NCI-H446 treated with DMSO at 0.1 percent for 48 hours (cell line): ENCODE measurements around the gene NDUFA7.
"Not testable (repeated sequence)": the region's sequence is repeated elsewhere in the genome, so short reads cannot be mapped to it uniquely, and the experiment has no call there.

ENCODE experiments used
- DNase-seq: peaks from one replicate; lab custom pipeline; 2025; lab: John Stamatoyannopoulos, UW

NDUFA7 gene

DNA sequence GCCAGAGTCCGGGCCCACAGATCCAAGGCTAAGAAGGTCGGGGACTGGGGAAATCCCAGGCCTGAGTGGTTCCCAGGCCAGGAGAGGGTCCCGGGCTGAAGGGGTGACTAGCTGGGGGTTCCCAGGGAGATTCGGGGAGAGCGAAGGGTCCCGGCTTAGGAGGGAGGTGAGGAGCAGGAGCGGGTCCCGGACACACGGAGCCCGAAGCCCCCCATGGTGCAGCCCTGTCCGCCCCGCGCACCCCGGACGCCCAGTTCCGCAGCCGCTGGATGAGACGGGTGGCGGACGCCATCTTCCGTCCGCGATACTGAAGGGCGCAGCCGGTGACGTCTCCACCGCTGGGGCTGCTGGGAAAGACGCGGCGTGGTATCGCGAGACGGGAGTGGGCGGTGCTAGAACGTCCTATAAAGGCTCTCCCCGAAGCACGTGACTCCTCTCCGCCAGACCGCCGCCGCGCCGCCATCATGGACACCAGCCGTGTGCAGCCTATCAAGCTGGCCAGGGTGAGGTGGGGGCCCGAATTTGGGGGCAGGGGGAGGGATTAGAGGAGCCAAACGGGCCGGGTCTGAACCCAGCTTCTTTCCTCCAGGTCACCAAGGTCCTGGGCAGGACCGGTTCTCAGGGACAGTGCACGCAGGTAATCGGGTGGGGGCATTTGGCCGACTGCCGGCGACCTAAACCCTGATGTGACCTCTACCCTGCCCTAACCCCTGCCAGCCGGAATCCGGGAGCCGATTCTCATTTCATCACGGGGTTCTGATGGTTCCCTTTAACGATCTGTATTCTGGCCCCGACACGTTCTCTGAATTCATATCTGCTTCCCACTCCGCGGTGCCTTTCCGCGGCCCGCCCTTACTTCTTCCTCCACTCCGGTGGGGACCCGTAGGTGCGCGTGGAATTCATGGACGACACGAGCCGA lies at the start of gene NDUFA7, which contains the start of gene RPS28:
NDUFA7 (minus strand) TSS at position 309 of the 919 bp plus-strand sequence; CDS start at position 292, 17 bp downstream.
RPS28 (plus strand) TSS at position 430 of the 919 bp plus-strand sequence; CDS start at position 465, 35 bp downstream.
- peak; percentile 93 for DNase-seq

DNA sequence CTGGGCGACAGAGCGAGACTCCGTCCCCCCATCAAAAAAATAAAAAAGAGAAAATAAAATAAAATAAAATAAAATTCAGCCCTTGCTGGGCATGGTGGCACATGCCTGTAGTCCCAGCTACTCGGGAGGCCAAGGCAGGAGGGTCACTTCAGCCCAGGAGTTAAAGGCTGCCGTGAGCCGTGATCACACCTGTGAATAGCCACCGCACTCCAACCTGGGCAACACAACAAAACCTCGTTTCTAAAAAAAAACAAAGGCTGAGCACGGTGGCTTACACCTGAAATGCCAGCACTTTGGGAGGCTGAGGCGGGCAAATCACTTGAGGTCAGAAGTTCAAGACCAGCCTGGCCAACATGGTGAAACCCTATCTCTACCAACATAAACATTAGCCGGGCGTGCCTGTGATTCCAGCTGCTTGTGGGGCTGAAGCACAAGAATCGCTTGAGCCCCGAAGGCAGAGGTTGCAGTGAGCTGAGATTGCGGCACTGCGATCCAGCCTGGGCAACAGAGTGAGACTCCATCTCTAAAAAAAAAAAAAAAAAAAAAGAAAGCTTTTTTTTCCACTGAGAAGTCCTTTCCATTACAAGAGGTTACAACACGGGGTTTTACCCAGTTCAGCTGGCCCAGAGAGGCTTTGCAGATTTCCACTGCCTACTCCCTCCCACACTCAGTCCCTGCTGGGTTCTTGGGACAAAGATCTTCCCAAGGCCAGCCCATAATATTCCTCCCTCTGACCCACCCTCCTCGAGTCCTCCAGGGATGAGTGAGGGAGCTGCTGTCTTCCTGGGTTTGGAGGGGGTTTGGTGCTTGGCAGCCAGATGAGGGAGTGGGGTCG lies 49.2 kb upstream of the NDUFA7 start:
- no peak for DNase-seq

DNA sequence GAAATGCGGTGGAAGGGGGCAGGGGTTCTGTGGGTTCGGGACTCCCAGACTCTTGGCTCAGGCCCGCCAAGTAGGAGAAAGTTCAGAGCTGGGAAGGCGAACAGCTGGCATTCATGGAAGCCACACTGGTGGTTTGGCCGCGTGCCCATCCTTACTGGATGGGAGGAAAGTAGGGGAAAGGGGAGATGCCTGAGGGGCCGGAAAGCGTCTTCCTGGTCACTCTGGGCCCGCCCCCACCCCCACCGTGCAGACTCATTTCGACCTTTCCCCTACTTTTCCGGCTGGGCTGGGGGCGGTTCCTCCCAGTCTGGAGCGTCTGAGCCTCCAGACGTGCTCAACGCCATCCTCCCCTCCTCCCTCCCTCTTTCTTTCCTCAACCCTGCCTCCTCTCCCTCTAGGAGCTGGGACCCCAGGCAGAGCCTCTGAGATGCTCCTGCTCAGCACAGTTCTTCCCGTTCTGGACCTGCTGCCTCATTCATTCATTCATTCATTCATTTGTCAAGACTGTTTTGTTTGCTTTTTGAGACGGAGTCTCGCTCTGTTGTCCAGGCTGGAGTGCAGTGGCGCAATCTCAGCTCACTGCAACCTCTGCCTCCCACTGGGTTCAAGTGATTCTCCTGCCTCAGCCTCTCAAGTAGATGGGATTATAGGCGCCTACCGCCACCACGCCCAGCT lies 46.3 kb upstream of the NDUFA7 start:
- peak; percentile 34 for DNase-seq

DNA sequence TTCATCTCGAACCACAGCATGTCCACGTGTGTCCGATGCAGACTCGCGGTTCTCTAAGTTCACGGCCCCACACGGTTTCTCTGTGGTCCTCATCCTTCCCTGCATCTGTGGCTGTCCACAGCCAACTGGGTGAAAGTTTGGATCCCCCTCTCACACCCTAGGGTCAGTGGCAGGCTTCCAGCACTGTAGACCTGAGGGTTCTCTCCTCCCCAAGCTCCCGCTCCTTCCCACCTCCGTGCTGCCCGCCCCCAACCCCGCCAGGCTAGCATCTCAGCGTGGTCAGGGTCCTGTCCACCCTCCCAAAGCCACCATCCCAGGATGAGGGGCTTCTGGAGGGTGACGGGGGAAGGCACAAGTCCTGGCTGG lies 45.8 kb upstream of the NDUFA7 start:
- DNase-seq = no peak

DNA sequence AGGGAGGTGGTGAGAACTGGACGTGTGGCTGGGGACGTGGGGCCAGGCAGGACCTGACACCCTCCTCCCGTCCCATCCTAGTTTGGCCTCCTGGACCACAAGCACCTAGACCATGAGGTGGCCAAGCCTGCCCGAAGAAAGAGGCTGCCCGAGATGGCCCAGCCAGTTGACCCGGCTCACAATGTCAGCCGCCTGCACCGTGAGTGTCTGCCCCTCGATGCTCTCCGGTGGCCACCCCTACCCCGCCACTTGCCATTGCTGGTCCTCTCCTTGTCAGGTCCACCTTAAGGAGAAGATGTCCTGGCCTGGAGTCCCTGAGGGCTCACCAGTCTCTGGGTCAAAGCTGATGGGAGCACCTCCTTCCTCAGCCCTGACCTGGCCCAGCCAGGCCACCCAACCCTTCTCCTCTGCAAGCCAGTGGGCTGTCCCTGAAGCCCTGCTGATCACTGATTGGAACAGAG lies 45.0 kb upstream of the NDUFA7 start:
- DNase-seq = no peak

DNA sequence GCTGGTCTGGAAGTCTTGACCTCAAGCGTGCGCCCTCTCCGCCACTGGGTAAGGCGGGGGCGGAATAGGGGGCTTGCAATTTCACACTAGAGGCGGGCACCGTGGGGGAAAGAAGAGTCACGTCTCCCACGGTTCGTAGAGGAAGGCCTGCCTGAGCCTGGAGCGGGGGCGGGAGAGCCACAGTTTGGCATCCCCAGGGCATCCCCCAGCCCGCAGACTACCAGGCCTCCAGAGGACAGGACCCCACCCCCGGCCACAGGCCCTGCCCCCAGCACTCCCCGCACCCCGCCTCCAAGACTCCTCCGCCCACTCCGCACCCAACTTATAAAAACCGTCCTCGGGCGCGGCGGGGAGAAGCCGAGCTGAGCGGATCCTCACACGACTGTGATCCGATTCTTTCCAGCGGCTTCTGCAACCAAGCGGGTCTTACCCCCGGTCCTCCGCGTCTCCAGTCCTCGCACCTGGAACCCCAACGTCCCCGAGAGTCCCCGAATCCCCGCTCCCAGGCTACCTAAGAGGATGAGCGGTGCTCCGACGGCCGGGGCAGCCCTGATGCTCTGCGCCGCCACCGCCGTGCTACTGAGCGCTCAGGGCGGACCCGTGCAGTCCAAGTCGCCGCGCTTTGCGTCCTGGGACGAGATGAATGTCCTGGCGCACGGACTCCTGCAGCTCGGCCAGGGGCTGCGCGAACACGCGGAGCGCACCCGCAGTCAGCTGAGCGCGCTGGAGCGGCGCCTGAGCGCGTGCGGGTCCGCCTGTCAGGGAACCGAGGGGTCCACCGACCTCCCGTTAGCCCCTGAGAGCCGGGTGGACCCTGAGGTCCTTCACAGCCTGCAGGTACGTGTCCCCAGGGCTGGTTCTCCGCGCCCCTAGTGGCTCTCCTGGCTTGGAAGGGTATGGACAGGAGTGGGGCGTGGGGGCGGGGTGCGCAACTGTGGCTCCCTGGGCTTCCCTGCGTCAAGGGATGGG lies 42.9 kb upstream of the NDUFA7 start, which contains the start of gene ANGPTL4:
ANGPTL4 (plus strand) TSS at position 353 of the 969 bp plus-strand sequence; CDS start at position 520, 167 bp downstream.
- DNase-seq = no peak

DNA sequence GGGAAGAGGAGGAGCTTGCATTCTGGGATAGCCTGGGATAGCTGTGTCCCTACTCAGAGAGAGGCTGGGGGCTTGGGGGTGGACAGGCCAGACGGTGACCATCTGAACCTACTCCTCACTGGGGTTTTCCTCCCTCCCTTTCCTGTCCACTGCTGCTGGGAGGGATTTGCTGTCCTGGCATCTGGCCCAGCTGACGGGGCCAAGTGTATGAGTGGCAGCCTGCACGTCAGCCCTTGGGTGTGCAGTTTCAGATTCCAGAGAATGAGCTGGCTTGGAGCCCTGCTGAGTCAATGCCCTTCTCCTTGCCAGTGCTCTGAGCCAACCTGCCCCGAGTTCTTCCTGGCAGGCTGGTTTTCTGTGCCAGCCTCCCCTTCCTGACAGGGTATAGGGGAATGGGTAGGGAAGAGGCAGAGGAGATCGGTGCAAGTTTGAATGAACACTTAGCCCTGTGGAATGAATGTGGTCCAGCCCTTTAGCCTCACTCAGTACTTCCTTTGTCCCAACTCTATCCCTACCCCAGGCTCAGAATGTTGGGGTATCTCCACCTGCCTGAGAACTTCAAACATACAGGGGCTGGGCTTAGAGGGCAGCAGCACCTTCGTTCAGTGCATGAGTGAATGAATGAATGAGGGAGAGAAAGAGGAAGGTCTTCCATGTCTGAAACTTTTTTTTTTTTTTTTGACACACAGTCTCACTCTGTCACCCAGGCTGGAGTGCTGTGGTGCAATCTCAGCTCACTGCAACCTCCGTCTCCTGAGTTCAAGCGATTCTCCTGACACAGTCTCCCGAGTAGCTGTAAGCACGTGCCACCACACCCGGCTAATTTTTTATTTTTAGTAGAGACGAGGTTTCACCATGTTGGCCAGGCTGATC lies 41.0 kb upstream of the NDUFA7 start:
- peak; percentile 93 for DNase-seq

DNA sequence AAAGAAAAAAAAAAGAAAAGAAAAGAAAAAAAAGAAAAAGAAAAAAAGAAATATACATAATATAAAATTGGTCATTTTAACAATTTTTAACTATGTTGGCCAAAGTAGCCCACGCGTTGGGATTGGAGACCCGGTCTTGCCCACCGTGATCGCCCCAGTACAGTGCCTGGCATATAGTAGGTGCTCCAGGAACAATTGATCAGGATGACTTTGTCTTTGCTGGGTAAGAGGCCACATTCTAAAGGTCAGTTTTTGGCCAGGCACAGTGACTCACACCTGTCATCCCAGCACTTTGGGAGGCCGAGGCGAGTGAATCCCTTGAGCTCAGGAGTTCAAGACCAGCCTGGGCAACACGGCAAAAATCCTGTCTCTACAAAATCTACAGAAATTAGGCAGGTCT lies 39.0 kb upstream of the NDUFA7 start:
- DNase-seq = no peak

DNA sequence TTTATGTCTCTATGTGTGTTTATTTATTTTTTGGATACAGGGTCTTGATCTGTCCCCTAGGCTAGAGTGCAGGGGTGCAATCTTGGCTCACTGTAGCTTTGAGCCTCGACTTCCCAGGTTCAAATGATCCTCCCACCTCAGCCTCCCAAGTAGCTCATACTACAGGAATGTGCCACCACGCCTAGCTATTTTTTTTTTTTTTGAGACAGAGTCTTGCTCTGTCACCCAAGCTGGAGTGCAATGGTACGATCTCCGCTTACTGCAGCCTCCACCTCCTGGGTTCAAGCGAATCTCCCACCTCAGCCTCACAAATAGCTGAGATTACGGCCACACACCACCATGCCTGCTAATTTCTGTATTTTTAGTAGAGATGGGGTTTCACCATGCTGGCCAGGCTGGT lies 37.8 kb upstream of the NDUFA7 start:
- DNase-seq = no peak

DNA sequence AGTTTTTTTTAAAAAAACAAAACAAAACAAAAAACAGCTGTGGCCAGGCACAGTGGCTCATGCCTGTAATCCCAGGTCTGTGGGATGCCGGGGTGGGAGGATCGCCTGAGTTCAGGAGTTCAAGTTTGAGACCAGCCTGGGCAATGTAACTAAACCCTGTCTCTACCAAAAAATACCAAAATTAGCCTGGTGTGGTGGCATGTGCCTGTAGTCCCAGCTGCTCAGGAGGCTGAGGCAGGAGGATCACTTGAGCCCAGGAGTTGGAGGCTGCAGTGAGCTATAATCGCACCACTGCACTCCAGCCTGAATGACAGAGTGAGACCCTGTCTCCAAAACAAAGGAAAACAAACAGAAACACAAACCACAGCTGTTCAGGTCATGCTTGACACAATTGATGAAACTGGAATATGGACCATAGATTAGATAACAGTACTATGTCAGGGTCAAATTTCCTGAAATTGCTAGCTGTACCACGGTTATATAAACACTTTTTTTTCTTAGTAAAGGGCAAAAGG lies 35.9 kb upstream of the NDUFA7 start:
- DNase-seq = no peak

DNA sequence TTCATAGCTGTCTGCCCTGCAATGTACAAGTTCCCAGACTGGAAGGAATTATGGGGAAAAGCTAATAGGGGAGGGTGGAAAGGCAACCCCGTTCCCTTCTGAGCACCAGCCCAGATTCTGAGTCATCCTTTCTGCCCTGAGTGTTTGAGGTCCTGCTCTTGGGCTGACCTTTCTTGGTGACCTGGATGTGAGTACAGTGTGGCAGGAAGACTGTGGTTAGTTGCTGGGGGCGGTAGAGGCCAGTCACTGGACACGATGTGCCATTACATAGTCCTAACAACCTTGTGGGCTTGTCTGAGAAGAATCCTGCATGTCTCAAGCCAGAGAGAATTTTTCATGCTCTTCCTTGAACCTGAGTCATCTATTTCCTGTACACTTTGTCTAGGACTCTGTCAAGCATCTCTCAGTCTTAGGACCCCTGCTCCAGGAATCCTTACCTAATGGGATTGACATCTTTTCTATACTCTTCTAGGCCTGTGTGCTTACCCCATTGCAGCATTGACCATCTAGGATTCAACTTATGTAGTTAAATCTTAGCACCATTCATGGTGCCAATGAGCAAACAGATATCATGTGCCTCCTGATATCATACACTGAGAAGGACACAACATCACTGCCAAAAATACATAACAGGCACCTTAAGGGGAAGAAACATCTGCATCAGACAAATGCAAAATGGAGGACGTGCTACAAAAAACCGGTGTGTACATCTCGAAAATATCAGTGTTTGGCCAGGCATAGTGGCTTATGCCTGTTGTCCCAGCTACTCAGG lies 34.6 kb upstream of the NDUFA7 start:
- DNase-seq = no peak

DNA sequence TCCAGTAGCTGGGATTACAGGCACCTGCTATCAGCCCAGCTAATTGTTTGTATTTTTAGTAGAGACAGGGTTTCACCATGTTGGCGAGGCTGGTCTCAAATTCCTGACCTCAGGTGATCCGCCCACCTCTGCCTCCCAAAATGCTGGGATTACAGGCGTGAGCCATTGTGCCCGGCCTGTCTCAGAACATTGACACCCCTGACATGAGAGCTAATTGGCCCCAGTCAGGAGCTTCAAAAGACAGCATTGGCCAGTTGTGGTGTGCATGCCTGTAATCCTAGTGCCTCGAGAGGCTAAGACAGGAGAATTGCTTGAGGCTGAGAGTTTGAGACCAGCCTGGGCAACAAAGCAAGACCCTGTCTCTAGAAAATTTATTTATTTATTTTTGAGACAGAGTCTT lies 31.7 kb upstream of the NDUFA7 start:
- DNase-seq = not testable (repeated sequence)

DNA sequence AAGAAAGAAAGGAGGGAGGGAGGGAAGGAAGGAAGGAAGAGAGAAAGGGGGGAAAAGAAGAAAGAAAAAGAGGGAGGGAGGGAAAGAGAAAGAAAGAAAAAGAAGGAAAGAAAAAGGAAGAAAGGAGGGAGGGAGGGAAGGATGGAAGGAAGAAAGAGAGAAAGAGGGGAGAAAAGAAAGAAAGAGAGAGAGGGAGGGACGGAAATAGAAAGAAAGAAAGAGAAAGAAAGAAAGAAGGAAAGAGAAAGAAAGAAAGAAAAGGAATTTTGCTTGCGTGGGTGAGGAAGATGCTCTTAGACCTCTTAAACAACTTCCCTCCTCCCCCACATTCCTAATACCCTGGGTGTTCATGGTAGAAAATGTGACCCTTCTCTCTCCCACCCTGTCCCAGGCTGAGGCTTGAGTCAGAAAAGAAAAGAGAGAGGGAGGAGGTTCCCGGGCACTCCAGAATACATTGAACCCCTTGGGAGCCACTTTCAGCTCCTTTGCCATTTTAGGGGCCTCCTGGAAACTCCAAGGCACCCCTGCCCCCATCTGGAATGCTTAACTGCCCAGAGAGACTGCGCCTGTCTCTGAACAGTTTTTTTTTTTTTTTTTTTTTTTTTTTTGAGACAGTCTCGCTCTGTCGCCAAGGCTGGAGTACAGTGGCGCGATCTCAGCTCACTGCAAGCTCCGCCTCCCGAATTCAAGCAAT lies 31.1 kb upstream of the NDUFA7 start:
- DNase-seq = no peak

DNA sequence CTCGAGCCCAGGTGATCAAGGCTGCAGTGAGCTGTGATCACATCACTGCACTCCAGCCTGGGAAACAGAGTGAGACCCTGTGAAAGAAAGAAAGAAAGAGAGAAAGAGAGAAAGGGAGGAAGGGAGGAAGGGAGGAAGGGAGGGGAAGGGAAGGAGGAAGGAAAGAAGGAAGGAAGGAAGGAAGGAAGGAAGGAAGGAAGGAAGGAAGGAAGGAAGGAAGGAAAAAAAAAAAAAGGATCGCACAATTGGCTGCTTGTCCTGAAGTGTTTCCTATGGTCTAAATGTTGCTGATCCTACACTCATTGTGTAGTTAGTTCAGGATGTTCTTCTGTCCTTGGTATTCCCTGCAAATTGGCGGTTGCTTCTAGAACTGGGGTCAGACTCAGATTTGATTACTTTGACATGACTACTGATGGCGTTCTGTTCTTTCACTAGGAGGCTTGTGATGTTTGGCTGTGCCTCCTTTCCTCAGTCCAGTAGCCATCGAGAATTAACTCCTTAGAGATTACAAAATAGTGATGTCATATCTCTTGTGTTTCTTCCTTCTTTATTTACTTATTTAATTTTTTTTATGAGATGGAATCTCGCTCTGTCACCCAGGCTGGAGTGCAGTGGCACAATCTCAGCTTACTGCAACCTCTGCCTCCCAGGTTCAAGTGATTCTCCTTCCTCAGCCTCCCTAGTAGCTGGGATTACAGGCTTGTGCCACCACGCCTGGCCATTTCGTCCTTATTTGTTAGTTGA lies 28.6 kb upstream of the NDUFA7 start:
- not testable (repeated sequence) for DNase-seq

DNA sequence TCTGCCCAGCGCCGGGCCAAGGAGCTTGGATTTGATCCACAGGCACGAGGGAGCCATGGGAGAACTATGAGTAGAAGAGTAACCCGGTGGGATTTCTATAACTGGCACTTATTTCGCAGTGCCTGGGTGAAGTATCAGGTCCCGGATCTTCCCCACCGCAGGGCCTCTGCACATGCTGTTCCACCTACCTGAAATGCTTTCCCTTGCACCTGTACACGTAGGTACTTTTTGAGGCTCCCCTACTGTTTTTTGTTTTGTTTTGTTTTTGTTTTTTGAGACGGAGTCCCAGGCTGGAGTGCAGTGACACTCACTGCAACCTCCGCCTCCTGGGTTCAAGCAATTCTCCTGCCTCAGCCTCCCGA lies 22.3 kb upstream of the NDUFA7 start:
- no peak for DNase-seq

DNA sequence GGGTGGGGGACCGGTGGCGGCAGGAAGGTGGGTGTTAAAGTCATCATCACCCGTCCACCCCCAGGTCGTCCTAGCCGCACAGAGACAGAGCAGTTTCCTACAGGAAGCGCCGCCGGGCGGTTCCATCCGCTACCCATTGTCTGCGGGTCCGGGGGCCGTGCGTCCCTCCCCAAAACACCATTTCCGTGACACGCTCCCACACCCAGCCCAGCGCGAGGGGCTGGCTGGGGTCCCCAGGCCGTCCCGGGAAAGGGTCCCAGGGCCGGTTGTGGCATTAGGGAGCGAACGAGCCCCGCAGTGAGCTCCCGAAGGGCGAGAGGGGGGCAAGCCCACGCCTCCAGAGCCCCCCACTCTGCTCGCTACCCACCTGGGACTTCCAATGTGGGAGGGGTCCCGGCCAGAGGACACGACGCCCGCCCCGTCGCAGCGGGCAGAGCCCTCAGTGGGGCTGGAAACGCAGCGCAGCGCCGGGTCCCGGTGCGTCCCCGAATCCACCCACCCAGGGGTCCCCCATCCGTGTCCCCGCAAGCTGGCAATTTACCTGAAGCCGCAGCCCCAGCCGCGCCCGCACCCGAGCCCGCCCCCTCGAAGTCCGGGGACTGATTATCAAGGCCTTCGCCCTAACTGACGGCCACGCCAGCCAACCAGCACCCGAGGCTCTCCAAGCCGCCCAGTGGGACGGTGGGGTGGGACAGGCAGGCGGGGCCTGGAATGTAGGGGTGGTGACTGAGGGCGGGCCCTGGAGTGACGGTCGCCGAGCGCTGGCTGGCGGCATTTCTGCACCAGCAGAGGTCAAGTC lies 21.7 kb upstream of the NDUFA7 start, which contains the start of gene KANK3:
KANK3 (minus strand) TSS at position 579 of the 799 bp plus-strand sequence. CDS start 5,434 bp downstream, outside the sequence.
- peak; percentile 56 for DNase-seq

DNA sequence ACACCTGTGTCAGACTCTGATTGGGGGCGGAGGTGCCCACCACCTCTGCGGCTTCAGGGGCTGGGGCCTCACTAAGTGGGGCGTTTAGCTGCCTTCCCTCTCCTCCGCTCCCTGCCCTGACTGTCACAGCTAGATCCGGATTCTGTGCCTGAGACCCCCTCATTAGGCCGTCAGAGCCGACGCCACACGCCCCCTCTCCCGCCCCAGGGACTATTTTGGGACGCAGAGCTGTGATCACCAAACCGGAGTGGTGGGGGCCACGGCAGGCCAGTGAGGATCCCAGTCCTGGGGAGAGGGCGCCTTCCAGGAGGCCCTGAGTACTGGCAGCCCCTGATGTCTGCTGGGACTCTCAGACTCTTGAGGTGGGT lies 21.1 kb upstream of the NDUFA7 start:
- no peak for DNase-seq
